OCI-LY1 (cell line): Measurements from ENCODE around the gene WWOX.

Experiments
- EZH2 ChIP-seq: fragments of 200-600 bp; sonication (generic), shearing (Covaris generic); IDR thresholded peaks from 2 replicates; pipeline ENCODE4 v1.8.0; 2017; ENCODE audit warnings: borderline replicate concordance, mixed run types, mild to moderate bottlenecking, antibody characterized with exemption, low read length, moderate library complexity, mixed read lengths
- TF ChIP-seq, protein P1 (sequence below): fragments of 200-600 bp; sonication (generic), shearing (Covaris generic); IDR thresholded peaks from 2 replicates; pipeline ENCODE4 v1.5.1; 2017; ENCODE audit warnings: mild to moderate bottlenecking, antibody characterized with exemption, low read length, moderate library complexity, mixed read lengths

DNA sequence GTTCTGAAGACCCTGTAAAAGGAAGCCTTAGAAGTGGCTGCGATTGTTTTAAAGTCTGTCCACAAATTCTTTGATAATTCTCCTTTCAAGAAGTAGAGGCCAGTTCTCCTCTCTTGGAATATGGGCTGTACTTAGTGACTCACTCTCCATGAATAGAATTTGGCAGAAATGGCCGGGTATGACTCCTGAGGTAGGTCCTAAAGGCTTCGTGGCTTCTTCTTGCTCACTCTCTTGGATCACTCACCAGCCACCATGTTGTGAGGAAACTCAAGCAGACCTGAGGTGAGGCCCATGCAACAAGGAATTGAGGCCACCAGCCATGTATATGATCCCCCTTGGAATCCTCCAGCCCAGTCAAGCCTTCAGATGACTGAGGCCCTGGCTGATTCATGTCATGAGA is 75.8 kb downstream of the WWOX start:
- TF ChIP-seq, protein P1, sequence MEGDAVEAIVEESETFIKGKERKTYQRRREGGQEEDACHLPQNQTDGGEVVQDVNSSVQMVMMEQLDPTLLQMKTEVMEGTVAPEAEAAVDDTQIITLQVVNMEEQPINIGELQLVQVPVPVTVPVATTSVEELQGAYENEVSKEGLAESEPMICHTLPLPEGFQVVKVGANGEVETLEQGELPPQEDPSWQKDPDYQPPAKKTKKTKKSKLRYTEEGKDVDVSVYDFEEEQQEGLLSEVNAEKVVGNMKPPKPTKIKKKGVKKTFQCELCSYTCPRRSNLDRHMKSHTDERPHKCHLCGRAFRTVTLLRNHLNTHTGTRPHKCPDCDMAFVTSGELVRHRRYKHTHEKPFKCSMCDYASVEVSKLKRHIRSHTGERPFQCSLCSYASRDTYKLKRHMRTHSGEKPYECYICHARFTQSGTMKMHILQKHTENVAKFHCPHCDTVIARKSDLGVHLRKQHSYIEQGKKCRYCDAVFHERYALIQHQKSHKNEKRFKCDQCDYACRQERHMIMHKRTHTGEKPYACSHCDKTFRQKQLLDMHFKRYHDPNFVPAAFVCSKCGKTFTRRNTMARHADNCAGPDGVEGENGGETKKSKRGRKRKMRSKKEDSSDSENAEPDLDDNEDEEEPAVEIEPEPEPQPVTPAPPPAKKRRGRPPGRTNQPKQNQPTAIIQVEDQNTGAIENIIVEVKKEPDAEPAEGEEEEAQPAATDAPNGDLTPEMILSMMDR: no peak
- TF ChIP-seq EZH2: no peak
